HepG2 (cell line): Measurements from ENCODE around the gene TBXAS1. TPM values are rescaled to one million over a fixed set of nuclear protein-coding genes. Genes with fewer than 3 reads are reported as not detected.
A peak's percentile ranks its signal among the peaks of the same experiment; 100 is the strongest.

ENCODE experiments used
- CCDC6 ChIP-seq: sonication (generic); formaldehyde crosslinking; IDR thresholded peaks from 2 replicates; pipeline ENCODE4 v1.8.1; 2022; ENCODE audit warnings: mild to moderate bottlenecking, missing genetic modification reagents, moderate library complexity
- ELF1 ChIP-seq: sonication (generic); formaldehyde crosslinking; IDR thresholded peaks from 2 replicates; pipeline ENCODE4 v1.4.0; 2020; ENCODE audit warnings: missing genetic modification reagents
- HDAC1 ChIP-seq: sonication (generic); formaldehyde crosslinking; IDR thresholded peaks from 2 replicates; pipeline ENCODE4 v1.5.1; 2020; ENCODE audit warnings: mild to moderate bottlenecking, missing genetic modification reagents
- RFXAP ChIP-seq: sonication (generic); formaldehyde crosslinking; IDR thresholded peaks from 2 replicates; pipeline ENCODE4 v1.4.0; 2020; ENCODE audit warnings: missing genetic modification reagents, borderline replicate concordance
- SOX5 ChIP-seq: IDR thresholded peaks from 2 replicates; pipeline ENCODE4 v1.6.1; 2016; ENCODE audit warnings: borderline replicate concordance
- ZNF496 ChIP-seq: sonication (generic); formaldehyde crosslinking; IDR thresholded peaks from 2 replicates; pipeline ENCODE4 v1.8.1; 2023; ENCODE audit warnings: mild to moderate bottlenecking, moderate library complexity, missing genetic modification reagents; ENCODE audit not compliant: insufficient replicate concordance
- ZNF550 ChIP-seq: sonication (generic); formaldehyde crosslinking; IDR thresholded peaks from 2 replicates; pipeline ENCODE4 v1.4.0; 2020; ENCODE audit warnings: mild to moderate bottlenecking, missing genetic modification reagents, borderline replicate concordance
- ZNF724P ChIP-seq: sonication (generic); formaldehyde crosslinking; IDR thresholded peaks from 2 replicates; pipeline ENCODE4 v1.8.0; 2022; ENCODE audit warnings: missing genetic modification reagents, borderline replicate concordance
- ZNF737 ChIP-seq: sonication (generic); formaldehyde crosslinking; IDR thresholded peaks from 2 replicates; pipeline ENCODE4 v1.5.0; 2020; ENCODE audit warnings: missing genetic modification reagents, mild to moderate bottlenecking, borderline replicate concordance
- polyA plus RNA-seq, 8 experiments: library from polyadenylated mRNA; depleted of rRNA in 3 of 8; stranded (reverse) in 7 of 8; unstranded in 1 of 8; fragments of >200 nt; fragmentation: Illumina TruSeq in 4 of 8; extraction: Trizol in 4 of 8; gene quantifications; 2 replicates each; pipeline versions ENCODE4 v1.2.1 to v1.2.3, GENCODE V29; 2011 to 2016; ENCODE audit warnings: low read depth in 4 of 8, missing spikeins in 1 of 8, mixed read lengths in 1 of 8; ENCODE audit not compliant: insufficient read depth in 1 of 8
- total RNA-seq, 5 experiments: library from RNA; depleted of rRNA; stranded (reverse); fragments of >200 nt; fragmentation: Illumina TruSeq; extraction: Trizol; gene quantifications; 2 replicates each; pipeline ENCODE4 v1.2.3, GENCODE V29; 2016; ENCODE audit warnings: low read depth in 1 of 5
- TF ChIP-seq, protein P1 (sequence below): sonication (generic); formaldehyde crosslinking; IDR thresholded peaks from 2 replicates; pipeline ENCODE4 v1.5.0; 2020; ENCODE audit warnings: mild to moderate bottlenecking, missing genetic modification reagents, borderline replicate concordance
- TF ChIP-seq, protein P2 (sequence below): IDR thresholded peaks from 2 replicates; pipeline ENCODE4 v1.6.1; 2016; ENCODE audit warnings: low read depth, missing genetic modification reagents, missing compliant biosample characterization
- TF ChIP-seq, protein P3 (sequence below): sonication (generic); formaldehyde crosslinking; conservative IDR thresholded peaks from 2 replicates; pipeline ENCODE4 v1.4.0; 2020; ENCODE audit warnings: missing genetic modification reagents
- TF ChIP-seq, protein P4 (sequence below): IDR thresholded peaks from 2 replicates; pipeline ENCODE4 v1.6.1; 2016; ENCODE audit warnings: missing genetic modification reagents, missing compliant biosample characterization

The TBXAS1 gene
- total and polyA plus RNA-seq, 2 of the 13 experiments (the other 11 are each of a cell fraction or from before 2014, with no cell fraction given), result 4.0 to 4.9 TPM

DNA sequence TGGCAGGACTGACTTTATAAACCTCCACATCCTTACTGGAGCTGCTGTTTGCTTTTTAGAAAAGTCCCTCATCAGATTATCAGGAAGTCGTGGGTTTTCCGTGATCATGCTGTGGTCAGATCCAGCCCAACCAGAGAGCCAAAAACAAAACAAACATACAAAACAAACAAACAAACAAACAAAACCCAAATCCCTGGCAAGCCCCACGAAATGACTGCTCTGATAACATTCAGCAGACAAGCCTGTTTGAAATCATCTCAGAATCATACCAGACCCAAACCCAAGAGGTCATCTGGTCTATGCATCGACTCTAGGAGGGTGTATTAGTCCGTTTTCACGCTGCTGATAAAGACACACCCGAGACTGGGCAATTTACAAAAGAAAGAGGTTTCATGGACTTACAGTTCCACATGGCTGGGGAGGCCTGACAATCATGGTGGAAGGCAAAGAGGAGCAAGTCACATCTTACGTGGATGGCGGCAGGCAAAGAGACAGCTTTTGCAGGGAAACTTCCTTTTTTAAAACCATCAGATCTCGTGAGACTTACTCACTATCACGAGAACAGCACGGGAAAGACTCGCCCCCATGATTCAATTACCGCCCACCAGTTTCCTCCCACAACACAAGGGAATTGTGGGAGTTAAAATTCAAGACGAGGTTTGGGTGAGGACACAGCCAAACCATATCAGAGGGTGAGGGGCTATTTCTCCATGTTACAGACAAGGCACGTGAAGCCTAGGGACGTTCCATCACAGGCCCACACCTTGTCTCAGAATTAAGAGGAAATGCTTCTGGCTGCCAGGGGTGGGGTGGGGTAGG is 148.0 kb downstream of the TBXAS1 start (continued):
- TF ChIP-seq, protein P1, sequence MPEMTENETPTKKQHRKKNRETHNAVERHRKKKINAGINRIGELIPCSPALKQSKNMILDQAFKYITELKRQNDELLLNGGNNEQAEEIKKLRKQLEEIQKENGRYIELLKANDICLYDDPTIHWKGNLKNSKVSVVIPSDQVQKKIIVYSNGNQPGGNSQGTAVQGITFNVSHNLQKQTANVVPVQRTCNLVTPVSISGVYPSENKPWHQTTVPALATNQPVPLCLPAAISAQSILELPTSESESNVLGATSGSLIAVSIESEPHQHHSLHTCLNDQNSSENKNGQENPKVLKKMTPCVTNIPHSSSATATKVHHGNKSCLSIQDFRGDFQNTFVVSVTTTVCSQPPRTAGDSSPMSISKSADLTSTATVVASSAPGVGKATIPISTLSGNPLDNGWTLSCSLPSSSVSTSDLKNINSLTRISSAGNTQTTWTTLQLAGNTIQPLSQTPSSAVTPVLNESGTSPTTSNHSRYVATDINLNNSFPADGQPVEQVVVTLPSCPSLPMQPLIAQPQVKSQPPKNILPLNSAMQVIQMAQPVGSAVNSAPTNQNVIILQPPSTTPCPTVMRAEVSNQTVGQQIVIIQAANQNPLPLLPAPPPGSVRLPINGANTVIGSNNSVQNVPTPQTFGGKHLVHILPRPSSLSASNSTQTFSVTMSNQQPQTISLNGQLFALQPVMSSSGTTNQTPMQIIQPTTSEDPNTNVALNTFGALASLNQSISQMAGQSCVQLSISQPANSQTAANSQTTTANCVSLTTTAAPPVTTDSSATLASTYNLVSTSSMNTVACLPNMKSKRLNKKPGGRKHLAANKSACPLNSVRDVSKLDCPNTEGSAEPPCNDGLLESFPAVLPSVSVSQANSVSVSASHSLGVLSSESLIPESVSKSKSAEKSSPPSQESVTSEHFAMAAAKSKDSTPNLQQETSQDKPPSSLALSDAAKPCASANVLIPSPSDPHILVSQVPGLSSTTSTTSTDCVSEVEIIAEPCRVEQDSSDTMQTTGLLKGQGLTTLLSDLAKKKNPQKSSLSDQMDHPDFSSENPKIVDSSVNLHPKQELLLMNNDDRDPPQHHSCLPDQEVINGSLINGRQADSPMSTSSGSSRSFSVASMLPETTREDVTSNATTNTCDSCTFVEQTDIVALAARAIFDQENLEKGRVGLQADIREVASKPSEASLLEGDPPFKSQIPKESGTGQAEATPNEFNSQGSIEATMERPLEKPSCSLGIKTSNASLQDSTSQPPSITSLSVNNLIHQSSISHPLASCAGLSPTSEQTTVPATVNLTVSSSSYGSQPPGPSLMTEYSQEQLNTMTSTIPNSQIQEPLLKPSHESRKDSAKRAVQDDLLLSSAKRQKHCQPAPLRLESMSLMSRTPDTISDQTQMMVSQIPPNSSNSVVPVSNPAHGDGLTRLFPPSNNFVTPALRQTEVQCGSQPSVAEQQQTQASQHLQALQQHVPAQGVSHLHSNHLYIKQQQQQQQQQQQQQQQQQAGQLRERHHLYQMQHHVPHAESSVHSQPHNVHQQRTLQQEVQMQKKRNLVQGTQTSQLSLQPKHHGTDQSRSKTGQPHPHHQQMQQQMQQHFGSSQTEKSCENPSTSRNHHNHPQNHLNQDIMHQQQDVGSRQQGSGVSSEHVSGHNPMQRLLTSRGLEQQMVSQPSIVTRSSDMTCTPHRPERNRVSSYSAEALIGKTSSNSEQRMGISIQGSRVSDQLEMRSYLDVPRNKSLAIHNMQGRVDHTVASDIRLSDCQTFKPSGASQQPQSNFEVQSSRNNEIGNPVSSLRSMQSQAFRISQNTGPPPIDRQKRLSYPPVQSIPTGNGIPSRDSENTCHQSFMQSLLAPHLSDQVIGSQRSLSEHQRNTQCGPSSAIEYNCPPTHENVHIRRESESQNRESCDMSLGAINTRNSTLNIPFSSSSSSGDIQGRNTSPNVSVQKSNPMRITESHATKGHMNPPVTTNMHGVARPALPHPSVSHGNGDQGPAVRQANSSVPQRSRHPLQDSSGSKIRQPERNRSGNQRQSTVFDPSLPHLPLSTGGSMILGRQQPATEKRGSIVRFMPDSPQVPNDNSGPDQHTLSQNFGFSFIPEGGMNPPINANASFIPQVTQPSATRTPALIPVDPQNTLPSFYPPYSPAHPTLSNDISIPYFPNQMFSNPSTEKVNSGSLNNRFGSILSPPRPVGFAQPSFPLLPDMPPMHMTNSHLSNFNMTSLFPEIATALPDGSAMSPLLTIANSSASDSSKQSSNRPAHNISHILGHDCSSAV (CRISPR knock-in tag), result no peak
- TF ChIP-seq ZNF737 (no peak), ZNF496 (no peak), ELF1 (CRISPR knock-in tag) (no peak), RFXAP (CRISPR knock-in tag) (no peak), CCDC6 (CRISPR knock-in tag) (no peak), ZNF724P (CRISPR knock-in tag) (no peak), ZNF550 (CRISPR knock-in tag) (no peak), HDAC1 (no peak), SOX5 (CRISPR knock-in tag) (0 out of 2 replicates have a peak, but pooled peaks have one; percentile 23)
- TF ChIP-seq, protein P2, sequence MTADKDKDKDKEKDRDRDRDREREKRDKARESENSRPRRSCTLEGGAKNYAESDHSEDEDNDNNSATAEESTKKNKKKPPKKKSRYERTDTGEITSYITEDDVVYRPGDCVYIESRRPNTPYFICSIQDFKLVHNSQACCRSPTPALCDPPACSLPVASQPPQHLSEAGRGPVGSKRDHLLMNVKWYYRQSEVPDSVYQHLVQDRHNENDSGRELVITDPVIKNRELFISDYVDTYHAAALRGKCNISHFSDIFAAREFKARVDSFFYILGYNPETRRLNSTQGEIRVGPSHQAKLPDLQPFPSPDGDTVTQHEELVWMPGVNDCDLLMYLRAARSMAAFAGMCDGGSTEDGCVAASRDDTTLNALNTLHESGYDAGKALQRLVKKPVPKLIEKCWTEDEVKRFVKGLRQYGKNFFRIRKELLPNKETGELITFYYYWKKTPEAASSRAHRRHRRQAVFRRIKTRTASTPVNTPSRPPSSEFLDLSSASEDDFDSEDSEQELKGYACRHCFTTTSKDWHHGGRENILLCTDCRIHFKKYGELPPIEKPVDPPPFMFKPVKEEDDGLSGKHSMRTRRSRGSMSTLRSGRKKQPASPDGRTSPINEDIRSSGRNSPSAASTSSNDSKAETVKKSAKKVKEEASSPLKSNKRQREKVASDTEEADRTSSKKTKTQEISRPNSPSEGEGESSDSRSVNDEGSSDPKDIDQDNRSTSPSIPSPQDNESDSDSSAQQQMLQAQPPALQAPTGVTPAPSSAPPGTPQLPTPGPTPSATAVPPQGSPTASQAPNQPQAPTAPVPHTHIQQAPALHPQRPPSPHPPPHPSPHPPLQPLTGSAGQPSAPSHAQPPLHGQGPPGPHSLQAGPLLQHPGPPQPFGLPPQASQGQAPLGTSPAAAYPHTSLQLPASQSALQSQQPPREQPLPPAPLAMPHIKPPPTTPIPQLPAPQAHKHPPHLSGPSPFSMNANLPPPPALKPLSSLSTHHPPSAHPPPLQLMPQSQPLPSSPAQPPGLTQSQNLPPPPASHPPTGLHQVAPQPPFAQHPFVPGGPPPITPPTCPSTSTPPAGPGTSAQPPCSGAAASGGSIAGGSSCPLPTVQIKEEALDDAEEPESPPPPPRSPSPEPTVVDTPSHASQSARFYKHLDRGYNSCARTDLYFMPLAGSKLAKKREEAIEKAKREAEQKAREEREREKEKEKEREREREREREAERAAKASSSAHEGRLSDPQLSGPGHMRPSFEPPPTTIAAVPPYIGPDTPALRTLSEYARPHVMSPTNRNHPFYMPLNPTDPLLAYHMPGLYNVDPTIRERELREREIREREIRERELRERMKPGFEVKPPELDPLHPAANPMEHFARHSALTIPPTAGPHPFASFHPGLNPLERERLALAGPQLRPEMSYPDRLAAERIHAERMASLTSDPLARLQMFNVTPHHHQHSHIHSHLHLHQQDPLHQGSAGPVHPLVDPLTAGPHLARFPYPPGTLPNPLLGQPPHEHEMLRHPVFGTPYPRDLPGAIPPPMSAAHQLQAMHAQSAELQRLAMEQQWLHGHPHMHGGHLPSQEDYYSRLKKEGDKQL, result no peak
- TF ChIP-seq, protein P3, sequence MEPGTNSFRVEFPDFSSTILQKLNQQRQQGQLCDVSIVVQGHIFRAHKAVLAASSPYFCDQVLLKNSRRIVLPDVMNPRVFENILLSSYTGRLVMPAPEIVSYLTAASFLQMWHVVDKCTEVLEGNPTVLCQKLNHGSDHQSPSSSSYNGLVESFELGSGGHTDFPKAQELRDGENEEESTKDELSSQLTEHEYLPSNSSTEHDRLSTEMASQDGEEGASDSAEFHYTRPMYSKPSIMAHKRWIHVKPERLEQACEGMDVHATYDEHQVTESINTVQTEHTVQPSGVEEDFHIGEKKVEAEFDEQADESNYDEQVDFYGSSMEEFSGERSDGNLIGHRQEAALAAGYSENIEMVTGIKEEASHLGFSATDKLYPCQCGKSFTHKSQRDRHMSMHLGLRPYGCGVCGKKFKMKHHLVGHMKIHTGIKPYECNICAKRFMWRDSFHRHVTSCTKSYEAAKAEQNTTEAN (CRISPR knock-in tag), result no peak
- TF ChIP-seq, protein P4, sequence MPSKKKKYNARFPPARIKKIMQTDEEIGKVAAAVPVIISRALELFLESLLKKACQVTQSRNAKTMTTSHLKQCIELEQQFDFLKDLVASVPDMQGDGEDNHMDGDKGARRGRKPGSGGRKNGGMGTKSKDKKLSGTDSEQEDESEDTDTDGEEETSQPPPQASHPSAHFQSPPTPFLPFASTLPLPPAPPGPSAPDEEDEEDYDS (CRISPR knock-in tag), result peak; percentile 84
